Caco-2 (cell line): ENCODE data around the gene ABCC4. TPM values are rescaled to one million over a fixed set of nuclear protein-coding genes. Genes with fewer than 3 reads are reported as not detected.

Source experiments
- BruUV-seq: library from RNA; stranded (reverse); fragments of 400-500 nt; replicated peaks from 2 replicates; lab custom pipeline; 2021; lab: Mats Ljungman, UMichigan
- CTCF ChIA-PET: fragments of 300-600 bp; sonication (Branson Sonifier 250); formaldehyde crosslinking; loops from one replicate; lab custom pipeline; 2022; ENCODE audit warnings: antibody characterized with exemption; lab: Charles Lee
- POLR2A ChIA-PET: fragments of 300-600 bp; sonication (Branson Sonifier 250); formaldehyde crosslinking; loops from one replicate; lab custom pipeline; 2022; ENCODE audit warnings: antibody characterized with exemption; lab: Charles Lee
- DNase-seq, 2 experiments: peaks; one replicate each; pipeline versions ENCODE4 v3.0.0 to v3.0.0-alpha.2; 2020 to 2022
- H3K27me3 ChIP-seq: replicated peaks from 2 replicates; pipeline ENCODE4 v1.6.0; 2011; ENCODE audit warnings: low read length; ENCODE audit not compliant: control insufficient read depth, insufficient read depth
- H3K36me3 ChIP-seq: 2 replicates; pipeline ENCODE4 v1.5.1; 2011; ENCODE audit warnings: low read length; ENCODE audit not compliant: control insufficient read depth, insufficient read depth
- H3K4me1 ChIP-seq: fragments of 250-450 bp; sonication (Bioruptor Pico); 2 replicates; pipeline ENCODE4 v1.5.1; 2020; ENCODE audit warnings: mild to moderate bottlenecking
- H3K4me3 ChIP-seq: 2 replicates; pipeline ENCODE4 v1.5.1; 2011; ENCODE audit warnings: low read depth, mild to moderate bottlenecking, control low read depth, low read length
- H3K9me3 ChIP-seq: fragments of 250-450 bp; sonication (Bioruptor Pico); 2 replicates; pipeline ENCODE4 v1.5.1; 2020; ENCODE audit warnings: mild to moderate bottlenecking, moderate library complexity
- H3K27ac Mint-ChIP-seq: one replicate; pipeline ENCODE4 v1.8.0; 2022; ENCODE audit warnings: mixed read lengths; ENCODE audit not compliant: unreplicated experiment
- H3K27me3 Mint-ChIP-seq: one replicate; pipeline ENCODE4 v1.8.0; 2022; ENCODE audit warnings: mixed read lengths; ENCODE audit not compliant: insufficient read depth, unreplicated experiment
- H3K36me3 Mint-ChIP-seq: one replicate; pipeline ENCODE4 v1.8.0; 2022; ENCODE audit warnings: mild to moderate bottlenecking, mixed read lengths; ENCODE audit not compliant: insufficient read depth, unreplicated experiment
- H3K4me1 Mint-ChIP-seq: one replicate; pipeline ENCODE4 v1.8.0; 2022; ENCODE audit warnings: low read depth, mixed read lengths; ENCODE audit not compliant: unreplicated experiment
- H3K4me3 Mint-ChIP-seq: one replicate; pipeline ENCODE4 v1.8.0; 2022; ENCODE audit warnings: mild to moderate bottlenecking, moderate library complexity, mixed read lengths; ENCODE audit not compliant: unreplicated experiment
- H3K9me3 Mint-ChIP-seq: one replicate; pipeline ENCODE4 v1.8.0; 2022; ENCODE audit warnings: mixed read lengths; ENCODE audit not compliant: unreplicated experiment
- CTCF ChIP-seq, 2 experiments: fragments of 200-600 bp in 1 of 2; IDR thresholded peaks; 1 replicate in 1 of 2; 2 replicates in 1 of 2; pipeline versions ENCODE4 v1.5.1 to v1.8.0; 2011 to 2022; ENCODE audit warnings: antibody characterized with exemption in 1 of 2, control low read depth in 1 of 2, inconsistent platforms in 1 of 2, low read depth in 1 of 2, low read length in 1 of 2, mild to moderate bottlenecking in 1 of 2, moderate library complexity in 1 of 2; ENCODE audit not compliant: insufficient read depth in 1 of 2, severe bottlenecking in 1 of 2, unreplicated experiment in 1 of 2
- intact Hi-C: fragments of 100-400 bp; cut with micrococcal nuclease; formaldehyde crosslinking; loops from one replicate; pipeline ENCODE4 v1.10.0; 2022; ENCODE audit not compliant: unreplicated experiment
- total RNA-seq: library from RNA; stranded (reverse); gene quantifications from 2 replicates; pipeline ENCODE4 v1.2.3, GENCODE V29; 2022

Gene ABCC4
- total RNA-seq, 1 experiment from 2014 or later: 51.9 TPM

GRCh38 chr13:94987081-94987480, 314.2 kb downstream of the ABCC4 start:
- Histone ChIP-seq H3K4me3 (no peak overlapping the region), H3K9me3 (no peaks in the 10 kb centered on the region), H3K27me3 (no peaks in the 10 kb centered on the region; the same call in 1 of the 2 replicates), H3K36me3 (no peaks in the 10 kb centered on the region), H3K4me1 (no peaks in the 10 kb centered on the region)
- no peak overlapping the region for H3K4me3 Mint-ChIP-seq
- H3K27me3 Mint-ChIP-seq: peaks cover 2% of the 10 kb centered on the region
- no peak for DNase-seq
- no peaks in the 10 kb centered on the region for H3K9me3 Mint-ChIP-seq
- no TSS peak for BruUV-seq
- ChIA-PET POLR2A (no interaction called here), CTCF (interaction anchor here (2.0 kb wide), 1 partner anchor 417 kb away, joined by 13 read pairs; no protein-coding TSS in a partner anchor)
- TF ChIP-seq CTCF (IDR thresholded peaks at IDR 0.05; ENCODE audit: insufficient read depth in 1 of 2, low read depth in 1 of 2, low read length in 1 of 2, severe bottlenecking in 1 of 2, unreplicated experiment in 1 of 2): no peak
- intact Hi-C loops: no loop called here
- no peaks in the 10 kb centered on the region for H3K36me3 Mint-ChIP-seq
- H3K27ac Mint-ChIP-seq: no peak overlapping the region
- H3K4me1 Mint-ChIP-seq: no peaks in the 10 kb centered on the region

- Mint-ChIP-seq H3K27me3 (peaks cover 2% of the 10 kb centered on the region), H3K9me3 (no peaks in the 10 kb centered on the region), H3K36me3 (no peaks in the 10 kb centered on the region), H3K4me3 (no peak overlapping the region), H3K27ac (no peak overlapping the region), H3K4me1 (no peaks in the 10 kb centered on the region)
- POLR2A ChIA-PET: no interaction called here
- Histone ChIP-seq H3K9me3 (no peaks in the 10 kb centered on the region), H3K4me1 (no peaks in the 10 kb centered on the region), H3K27me3 (no peaks in the 10 kb centered on the region; the same call in 1 of the 2 replicates), H3K36me3 (no peaks in the 10 kb centered on the region), H3K4me3 (no peak overlapping the region)
- no TSS peak for BruUV-seq
- CTCF ChIA-PET: no interaction called here
- intact Hi-C loops: no loop called here
- TF ChIP-seq CTCF (IDR thresholded peaks at IDR 0.05; ENCODE audit: insufficient read depth in 1 of 2, low read depth in 1 of 2, low read length in 1 of 2, severe bottlenecking in 1 of 2, unreplicated experiment in 1 of 2): no peak
- DNase-seq: no peak
Measured at GRCh38 chr13:94984958-94985357, 316.3 kb downstream of the ABCC4 start.

- no peak overlapping the region for H3K4me3 ChIP-seq
- CTCF ChIA-PET: no interaction called here
- Mint-ChIP-seq H3K4me1 (no peaks in the 10 kb centered on the region), H3K9me3 (no peaks in the 10 kb centered on the region), H3K27ac (no peak overlapping the region), H3K27me3 (peaks cover 8% of the 10 kb centered on the region), H3K4me3 (no peak overlapping the region), H3K36me3 (no peaks in the 10 kb centered on the region)
- no TSS peak for BruUV-seq
- intact Hi-C loops: no loop called here
- H3K27me3 ChIP-seq: no peaks in the 10 kb centered on the region; the same call in 1 of the 2 replicates
- H3K36me3 ChIP-seq: no peaks in the 10 kb centered on the region
- no peaks in the 10 kb centered on the region for H3K9me3 ChIP-seq
- no peak for DNase-seq
- H3K4me1 ChIP-seq: no peaks in the 10 kb centered on the region
- TF ChIP-seq CTCF (IDR thresholded peaks at IDR 0.05; ENCODE audit: insufficient read depth in 1 of 2, low read depth in 1 of 2, low read length in 1 of 2, severe bottlenecking in 1 of 2, unreplicated experiment in 1 of 2): no peak
- POLR2A ChIA-PET: no interaction called here
Measured at GRCh38 chr13:94978516-94978915, 322.7 kb downstream of the ABCC4 start.
